OCI-LY7 (cell line): ENCODE results near the gene KLHL22.

Source experiments
- CTCF ChIP-seq: fragments of 200-600 bp; sonication (generic); conservative IDR thresholded peaks from 2 replicates; pipeline ENCODE4 v1.5.1; 2014; ENCODE audit warnings: mild to moderate bottlenecking, antibody characterized with exemption, low read length, moderate library complexity, mixed read lengths
- EZH2phosphoT487 ChIP-seq: fragments of 200-600 bp; sonication (generic); IDR thresholded peaks from 2 replicates; pipeline ENCODE4 v1.6.1; 2018; ENCODE audit warnings: low read depth, borderline replicate concordance, mild to moderate bottlenecking, mixed run types, antibody characterized with exemption, low read length, moderate library complexity, mixed read lengths

GRCh38 chr22:20495861-20496681 lies 476 bp upstream of the KLHL22 start:
- TF ChIP-seq CTCF (peak; percentile 96), EZH2phosphoT487 (no peak)
